Panc1 (cell line): ENCODE data around the gene GFI1B.

Experiments used
- POLR2AphosphoS5 ChIP-seq: IDR thresholded peaks from 2 replicates; pipeline ENCODE4 v1.6.1; 2012; ENCODE audit warnings: mild to moderate bottlenecking, low read depth, low read length, moderate library complexity
- REST ChIP-seq, 2 experiments: IDR thresholded peaks; 2 replicates each; pipeline ENCODE4 v1.6.1; 2011 to 2012; ENCODE audit warnings: low read depth in 2 of 2, control low read depth in 1 of 2, low read length in 1 of 2, mild to moderate bottlenecking in 1 of 2, moderate library complexity in 1 of 2; ENCODE audit not compliant: insufficient read depth in 1 of 2
- SIN3A ChIP-seq: IDR thresholded peaks from 2 replicates; pipeline ENCODE4 v1.6.1; 2012; ENCODE audit warnings: low read depth, mild to moderate bottlenecking, low read length, moderate library complexity, borderline replicate concordance; ENCODE audit not compliant: insufficient read depth
- TF ChIP-seq, protein P1 (sequence below): fragments of 450-650 bp; IDR thresholded peaks from 2 replicates; pipeline ENCODE4 v1.5.1; 2017; ENCODE audit warnings: mild to moderate bottlenecking

GRCh38 chr9:133004091-133004998, 25.9 kb downstream of the GFI1B start:
- TF ChIP-seq REST (IDR thresholded peaks at IDR 0.05; ENCODE audit: insufficient read depth in 1 of 2, low read depth in 2 of 2, low read length in 1 of 2) (no peak), POLR2AphosphoS5 (no peak), SIN3A (no peak)
- TF ChIP-seq, protein P1, sequence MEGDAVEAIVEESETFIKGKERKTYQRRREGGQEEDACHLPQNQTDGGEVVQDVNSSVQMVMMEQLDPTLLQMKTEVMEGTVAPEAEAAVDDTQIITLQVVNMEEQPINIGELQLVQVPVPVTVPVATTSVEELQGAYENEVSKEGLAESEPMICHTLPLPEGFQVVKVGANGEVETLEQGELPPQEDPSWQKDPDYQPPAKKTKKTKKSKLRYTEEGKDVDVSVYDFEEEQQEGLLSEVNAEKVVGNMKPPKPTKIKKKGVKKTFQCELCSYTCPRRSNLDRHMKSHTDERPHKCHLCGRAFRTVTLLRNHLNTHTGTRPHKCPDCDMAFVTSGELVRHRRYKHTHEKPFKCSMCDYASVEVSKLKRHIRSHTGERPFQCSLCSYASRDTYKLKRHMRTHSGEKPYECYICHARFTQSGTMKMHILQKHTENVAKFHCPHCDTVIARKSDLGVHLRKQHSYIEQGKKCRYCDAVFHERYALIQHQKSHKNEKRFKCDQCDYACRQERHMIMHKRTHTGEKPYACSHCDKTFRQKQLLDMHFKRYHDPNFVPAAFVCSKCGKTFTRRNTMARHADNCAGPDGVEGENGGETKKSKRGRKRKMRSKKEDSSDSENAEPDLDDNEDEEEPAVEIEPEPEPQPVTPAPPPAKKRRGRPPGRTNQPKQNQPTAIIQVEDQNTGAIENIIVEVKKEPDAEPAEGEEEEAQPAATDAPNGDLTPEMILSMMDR, result no peak
